A204.1 (cell line): Measurements from ENCODE around the gene MRPL51.
"Not testable (repeated sequence)": the region's sequence is repeated elsewhere in the genome, so short reads cannot be mapped to it uniquely, and the experiment has no call there.

Source experiments
- FAIRE-seq: peaks from 2 replicates; lab custom pipeline; 2012; peaks lifted over from hg19 to GRCh38; lab: Jason Lieb, UNC

MRPL51 gene

DNA sequence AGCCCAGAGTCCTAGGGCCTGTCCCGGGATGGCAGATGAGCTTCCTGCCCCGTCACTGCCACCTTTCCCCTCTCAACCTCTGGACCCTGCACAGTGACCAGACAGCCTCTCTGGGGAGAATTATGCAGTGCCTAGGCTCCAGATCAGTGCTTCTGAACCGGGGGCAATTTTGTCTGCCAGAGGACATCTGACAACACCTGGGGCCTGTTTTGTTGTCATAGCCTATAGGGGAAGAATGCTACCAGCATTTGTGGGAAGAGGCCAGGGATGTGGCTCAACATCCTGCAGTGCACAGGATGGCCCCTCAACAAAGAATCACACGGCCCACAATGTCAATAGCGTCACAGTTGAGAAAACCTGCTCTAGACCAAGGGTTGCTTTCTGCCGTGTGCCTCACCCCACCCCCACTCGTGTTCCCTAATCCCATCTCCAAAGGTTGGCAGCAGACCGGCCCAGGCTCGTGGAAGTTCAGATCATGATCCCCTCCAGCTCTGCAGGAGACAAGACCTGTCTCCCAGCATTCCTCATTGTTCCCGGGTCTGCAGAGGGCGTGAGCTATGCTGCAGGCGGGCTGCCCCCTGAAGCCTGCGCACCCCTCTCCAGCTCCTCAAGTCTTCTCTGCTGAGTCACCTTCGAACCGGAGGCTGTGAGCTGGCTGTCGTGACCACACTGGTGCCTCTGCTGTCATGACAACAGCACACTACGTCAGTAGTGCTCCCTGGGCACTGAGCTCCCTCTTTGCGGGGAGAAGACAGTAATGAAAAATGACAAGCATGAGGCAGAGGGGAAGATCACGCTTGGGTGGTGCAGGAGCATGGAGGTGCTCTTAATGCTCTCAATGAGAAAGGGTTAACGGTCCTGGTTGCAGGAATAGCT lies 39.2 kb upstream of the MRPL51 start:
- FAIRE-seq, result no peak

DNA sequence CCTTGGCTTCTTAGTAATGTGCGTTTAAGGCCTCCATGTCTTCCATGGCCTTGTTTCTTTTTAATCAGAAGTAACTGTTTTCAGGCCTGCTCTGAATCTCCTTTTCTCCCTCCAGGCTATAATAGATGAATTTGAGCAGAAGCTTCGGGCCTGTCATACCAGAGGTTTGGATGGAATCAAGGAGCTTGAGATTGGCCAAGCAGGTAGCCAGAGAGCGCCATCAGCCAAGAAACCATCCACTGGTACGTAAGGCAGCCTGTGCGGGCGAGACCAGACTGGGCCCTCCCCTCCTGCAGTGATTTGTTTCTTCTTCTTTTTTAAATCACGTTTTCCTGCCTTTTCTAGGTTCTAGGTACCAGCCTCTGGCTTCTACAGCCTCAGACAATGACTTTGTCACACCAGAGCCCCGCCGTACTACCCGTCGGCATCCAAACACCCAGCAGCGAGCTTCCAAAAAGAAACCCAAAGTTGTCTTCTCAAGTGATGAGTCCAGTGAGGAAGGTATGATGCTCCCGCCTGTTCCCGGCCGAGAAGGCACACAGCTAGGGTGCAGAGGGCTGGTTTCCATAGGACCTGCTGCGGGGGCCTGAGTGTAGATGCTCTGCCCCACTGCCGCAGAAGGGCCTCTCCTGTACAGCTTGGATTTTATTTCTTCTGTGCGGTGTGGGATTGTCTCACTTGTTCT lies 37.7 kb upstream of the MRPL51 start:
- no peak for FAIRE-seq

DNA sequence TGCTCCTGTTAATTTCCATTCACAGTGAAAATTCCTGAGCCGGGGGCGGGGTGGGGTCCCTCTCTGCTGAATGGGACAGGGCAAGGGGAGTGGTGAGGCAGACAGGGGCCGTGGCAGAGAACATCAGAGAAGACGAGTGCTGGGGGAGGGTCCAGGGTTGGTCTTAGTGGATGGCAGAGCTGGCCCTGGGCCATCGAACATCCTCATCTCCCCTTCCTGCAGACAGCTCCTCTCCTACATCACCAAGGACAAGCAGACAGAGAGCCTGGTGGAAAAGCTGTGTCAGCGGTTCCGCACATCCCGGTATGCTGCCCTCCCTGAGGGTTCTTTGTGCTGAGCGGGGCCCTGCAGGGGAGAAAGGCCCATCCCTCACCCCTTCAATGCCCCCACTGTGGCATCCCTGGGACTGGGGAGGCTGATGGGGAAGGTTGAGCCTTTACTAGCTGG lies 36.3 kb upstream of the MRPL51 start:
- FAIRE-seq, result no peak

DNA sequence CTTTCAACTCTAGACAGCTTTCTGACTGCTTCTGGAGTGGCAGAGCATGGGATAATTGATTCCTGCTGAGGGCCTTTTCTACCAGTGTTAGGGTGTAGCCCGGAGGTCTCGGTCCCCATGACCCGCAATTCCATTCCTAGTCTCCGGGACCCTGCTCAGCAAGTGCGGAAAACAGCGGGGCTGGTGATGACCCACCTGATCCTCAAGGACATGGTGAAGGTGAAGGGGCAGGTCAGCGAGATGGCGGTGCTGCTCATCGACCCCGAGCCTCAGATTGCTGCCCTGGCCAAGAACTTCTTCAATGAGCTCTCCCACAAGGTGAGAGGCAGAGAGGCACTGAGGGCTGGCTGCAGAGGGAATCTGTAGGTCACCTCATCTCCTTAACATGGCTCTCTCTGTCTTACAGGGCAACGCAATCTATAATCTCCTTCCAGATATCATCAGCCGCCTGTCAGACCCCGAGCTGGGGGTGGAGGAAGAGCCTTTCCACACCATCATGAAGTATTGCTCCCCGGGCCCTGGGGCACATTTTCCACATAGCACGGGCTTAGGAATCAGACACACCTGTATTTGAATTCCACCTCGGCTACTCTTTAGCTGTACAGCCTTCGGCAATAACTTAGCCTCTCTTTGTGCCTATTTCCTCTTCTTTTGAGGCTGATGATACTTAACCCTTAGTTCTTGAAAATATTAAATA lies 35.6 kb upstream of the MRPL51 start:
- no peak for FAIRE-seq

DNA sequence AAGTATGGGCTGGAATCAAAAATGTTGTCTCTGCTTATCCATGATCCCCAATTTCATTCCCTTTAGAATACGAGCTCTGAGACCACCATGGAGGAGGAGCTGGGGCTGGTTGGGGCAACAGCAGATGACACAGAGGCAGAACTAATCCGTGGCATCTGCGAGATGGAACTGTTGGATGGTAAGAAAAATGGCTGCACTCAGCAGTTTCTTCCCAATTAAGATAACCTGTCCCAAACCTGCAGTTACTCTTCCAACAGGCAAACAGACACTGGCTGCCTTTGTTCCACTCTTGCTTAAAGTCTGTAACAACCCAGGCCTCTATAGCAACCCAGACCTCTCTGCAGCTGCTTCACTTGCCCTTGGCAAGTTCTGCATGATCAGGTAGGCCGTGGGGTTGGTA lies 34.6 kb upstream of the MRPL51 start:
- FAIRE-seq, result no peak

DNA sequence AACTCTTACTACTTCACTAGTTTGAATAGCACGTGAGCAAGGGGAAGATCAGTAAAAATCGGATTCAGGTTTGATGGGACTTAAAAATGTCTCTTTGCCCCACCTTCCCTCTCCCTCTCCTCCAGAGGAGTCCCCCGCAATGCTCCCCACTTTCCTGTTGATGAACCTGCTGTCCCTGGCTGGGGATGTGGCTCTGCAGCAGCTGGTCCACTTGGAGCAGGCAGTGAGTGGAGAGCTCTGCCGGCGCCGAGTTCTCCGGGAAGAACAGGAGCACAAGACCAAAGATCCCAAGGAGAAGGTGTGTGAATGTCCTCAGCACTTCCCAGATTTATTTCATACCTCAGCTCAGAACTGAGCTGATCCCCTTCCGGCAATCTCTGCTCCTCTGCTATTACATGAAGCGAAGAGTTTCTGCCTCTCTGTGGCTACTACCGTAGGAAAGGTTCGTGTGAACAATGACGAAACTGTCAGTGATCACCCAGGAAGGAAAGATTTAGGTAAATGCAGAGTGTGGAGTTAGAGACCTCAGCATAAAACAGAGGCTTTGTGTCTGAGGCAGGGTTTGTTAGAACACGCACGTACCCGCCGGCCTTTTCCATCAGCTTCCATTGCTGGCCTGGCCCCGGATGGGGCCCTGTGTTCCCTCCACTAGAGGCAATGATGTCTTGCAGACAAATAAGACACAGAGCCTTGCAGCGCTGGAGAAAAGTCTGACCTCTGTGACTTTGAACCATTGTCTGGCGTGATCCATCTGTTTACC lies 33.9 kb upstream of the MRPL51 start:
- no peak for FAIRE-seq

DNA sequence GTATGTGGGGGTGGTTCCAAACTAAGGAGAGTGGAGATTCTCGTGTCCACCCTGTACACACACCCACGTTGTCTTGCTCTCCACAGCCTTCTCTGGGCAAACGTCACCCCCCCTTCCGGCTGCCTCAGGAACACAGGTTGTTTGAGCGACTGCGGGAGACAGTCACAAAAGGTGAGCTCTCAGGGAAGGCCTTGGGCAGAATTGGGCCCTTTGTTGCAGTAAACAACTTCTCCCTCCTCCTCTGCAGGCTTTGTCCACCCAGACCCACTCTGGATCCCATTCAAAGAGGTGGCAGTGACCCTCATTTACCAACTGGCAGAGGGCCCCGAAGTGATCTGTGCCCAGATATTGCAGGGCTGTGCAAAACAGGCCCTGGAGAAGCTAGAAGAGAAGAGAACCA lies 33.1 kb upstream of the MRPL51 start:
- FAIRE-seq, result no peak

DNA sequence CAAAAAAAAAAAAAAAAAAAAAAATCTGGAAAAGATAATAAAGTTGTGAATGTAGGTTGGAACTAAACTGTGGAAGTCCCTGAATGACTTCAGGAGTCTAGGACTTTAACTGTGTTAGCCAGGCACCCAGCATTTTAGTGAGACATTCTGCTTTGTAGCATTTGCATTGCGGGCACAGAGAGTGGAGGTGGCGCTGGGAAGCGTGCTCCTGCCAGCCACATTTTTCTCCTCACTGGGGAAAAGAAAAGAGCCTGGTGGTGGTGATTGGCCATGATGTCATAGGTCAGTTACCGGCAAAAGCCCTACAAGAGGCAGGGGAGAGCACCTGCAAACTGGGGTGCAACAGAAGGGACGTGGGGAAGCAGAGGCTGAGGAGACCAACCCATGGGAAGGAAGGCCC lies 31.6 kb upstream of the MRPL51 start:
- no peak for FAIRE-seq

DNA sequence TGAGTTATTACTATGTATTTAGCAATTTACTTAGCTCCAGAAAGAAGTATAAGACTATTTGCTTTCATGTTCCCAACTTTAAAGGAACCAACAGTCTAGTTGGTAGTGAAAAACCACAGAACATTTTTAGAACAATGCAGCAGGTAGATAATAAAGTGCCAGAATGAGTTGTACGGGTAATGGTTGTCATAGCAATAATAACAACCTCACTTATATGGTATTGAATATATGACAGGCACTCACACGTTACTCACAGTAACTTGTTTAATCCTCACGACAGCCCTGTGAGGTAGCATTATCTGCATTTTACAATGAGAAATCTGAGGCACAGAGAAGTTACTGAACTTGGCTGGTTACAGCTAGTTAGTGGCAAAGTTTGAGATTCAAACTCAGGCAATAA lies 30.6 kb upstream of the MRPL51 start:
- no peak for FAIRE-seq

DNA sequence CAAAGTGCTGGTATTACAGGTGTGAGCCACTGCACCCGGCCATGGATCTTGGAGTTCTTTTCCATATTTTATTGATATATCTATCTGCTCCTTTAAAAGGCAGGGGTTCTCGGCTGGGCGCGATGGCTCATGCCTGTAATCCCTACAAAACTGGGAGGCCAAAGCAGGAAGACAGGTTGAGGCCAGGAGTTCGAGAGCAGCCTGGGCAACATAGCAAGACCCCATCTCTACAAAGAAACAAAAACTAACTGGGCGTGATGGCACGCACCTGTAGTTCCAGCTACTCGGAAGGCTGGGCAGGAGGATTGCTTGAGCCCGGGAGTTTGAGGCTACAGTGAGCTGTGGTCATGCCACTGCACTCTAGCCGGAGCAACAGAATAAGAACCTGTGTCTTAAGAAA lies 29.1 kb upstream of the MRPL51 start:
- FAIRE-seq, result no peak

DNA sequence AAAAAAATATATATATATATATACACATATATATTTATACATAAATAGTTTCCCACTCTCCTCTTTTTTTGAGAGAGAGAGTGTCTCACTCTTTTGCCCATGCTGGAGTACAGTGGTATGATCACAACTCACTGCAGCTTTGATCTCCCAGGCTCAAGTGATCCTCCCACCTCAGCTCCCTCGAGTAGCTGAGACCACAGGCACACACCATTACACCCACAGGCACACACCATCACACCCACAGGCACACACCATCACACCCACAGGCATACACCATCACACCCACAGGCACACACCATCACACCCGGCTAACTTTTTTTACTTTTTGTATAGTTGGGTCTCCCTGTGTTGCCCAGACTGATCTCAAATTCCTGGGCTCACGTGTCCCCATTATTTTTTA lies 27.1 kb upstream of the MRPL51 start:
- FAIRE-seq, result no peak

DNA sequence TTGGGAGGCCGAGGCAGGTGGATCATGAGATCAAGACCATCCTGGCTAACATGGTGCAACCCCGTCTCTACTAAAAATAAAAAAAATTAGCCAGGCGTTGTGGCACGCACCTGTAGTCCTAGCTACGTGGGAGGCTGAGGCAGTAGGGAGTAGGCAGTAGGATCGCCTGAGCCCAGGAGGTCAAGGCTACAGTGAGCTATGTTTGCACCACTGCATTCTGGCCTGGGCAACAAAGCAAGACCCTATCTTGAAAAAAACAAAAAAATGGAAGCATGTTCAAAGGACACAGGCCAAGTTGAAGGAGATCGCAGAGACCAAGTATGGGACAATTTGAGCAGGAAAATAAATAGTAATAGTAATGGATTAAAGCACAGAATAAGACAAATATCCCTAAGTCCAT lies 15.0 kb upstream of the MRPL51 start:
- FAIRE-seq, result no peak

DNA sequence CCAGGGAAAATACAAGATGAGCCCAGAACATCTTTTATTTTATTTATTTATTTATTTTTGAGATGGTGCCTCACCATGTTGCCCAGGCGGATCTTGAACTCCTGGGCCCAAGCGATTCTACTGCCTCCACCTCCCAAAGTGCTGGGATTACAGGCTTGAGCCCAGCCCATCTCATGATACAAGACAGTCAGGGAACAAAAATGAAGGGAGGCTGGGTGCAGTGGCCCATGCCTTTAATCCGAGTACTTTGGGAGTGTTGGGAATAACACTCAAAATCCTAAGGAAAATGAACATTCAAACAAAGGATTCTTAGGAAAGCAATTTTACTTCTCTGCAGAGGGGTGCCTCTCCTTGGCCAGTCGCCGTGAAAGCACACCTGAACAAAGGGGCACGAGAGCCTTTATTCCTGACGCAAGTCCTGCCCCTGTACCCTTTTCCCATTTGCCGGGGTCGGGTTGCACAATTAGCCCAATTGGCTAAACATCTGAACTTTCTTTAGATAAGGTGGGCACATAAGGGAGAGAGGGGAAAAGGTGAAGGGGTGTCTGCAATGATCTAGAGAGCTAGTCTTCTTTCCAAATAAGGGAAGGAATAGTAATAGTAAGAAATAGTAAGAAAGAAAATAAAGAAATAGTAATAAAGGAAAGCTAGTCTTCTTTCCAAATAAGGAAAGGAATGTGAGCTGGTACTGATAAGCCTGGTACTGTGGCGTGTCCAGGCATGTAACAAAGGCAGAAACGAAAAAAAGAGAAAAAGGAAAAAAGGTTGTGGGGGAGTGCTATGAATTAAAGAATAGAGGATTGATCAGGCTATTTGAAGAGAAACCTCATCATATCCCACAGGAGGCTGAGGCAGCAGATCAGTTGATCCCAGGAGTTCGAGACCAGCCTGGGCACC lies 14.3 kb upstream of the MRPL51 start:
- no peak for FAIRE-seq

DNA sequence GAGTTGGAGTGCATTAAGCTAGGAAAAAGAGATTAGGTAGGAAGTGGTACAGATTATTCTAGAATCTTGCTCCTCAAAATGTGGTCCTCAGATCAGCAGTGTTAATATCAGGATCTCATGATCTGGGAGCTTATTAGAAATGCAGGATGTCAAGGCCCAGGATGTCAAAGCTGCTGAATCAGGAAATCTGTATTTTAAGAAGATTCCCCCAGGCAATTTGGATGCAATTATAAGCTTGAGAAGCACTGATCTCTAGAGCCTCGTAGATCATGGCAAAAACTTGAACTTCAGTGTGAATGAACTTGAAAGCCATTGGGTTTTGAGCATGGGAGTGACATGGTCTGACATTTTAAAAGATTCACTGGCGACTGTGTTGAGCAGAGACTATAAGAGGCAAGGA lies 7.4 kb upstream of the MRPL51 start:
- FAIRE-seq, result no peak

DNA sequence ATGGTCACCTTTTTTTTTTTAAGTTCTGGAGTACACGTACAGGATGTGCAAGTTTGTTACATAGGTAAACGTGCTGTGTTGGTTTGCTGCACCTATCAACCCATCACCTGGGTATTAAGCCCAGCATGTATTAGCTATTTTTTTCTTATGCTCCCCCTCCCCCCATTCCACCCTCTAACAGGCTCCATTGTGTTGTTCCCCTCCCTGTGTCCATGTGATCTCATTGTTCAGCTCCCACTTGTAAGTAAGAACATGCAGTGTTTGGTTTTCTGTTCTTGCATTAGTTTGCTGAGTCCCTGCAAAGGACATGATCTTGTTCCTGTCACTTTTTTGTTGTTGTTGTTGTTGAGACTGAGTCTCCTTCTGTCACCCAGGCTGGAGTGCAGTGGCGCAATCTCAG lies 4.2 kb upstream of the MRPL51 start:
- not testable (repeated sequence) for FAIRE-seq

DNA sequence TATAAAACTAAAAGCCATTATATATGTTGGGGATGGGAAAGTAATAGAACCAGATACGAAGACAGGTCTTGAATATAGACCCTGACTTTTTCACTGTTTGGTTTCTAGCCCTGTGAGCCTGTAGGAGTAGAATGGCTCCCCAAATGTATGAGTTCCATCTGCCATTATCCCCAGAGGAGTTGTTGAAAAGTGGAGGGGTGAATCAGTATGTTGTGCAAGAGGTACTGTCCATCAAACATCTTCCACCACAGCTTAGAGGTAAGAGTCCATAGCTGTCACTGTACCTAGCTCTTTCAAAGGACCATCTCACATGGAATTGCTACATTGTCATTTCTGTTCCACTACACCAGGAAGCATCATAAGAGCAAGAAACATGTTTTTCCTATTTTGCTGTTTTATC lies 1.9 kb upstream of the MRPL51 start:
- no peak for FAIRE-seq

DNA sequence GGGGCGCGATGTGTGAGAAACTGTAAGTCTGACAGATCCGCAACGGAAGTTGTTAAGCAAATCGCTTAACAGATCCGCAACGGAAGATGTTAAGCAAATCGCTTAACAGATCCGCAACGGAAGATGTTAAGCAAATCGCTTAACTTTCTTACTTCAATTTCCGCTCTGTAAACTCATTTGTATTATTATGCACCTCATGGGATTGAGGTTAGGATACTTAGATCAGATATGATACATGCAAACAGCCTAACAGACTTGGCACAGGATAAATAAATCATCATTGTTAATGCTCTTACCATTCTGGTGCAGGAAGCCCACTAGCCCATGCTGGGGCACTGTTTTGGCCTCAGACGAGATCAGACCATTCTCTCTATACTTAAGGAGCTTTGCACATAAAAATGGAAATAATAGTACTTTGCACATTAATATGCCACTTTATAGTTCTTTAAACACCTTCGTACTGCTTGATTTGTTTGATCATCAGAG lies 1.2 kb upstream of the MRPL51 start:
- peak; percentile 43 for FAIRE-seq

DNA sequence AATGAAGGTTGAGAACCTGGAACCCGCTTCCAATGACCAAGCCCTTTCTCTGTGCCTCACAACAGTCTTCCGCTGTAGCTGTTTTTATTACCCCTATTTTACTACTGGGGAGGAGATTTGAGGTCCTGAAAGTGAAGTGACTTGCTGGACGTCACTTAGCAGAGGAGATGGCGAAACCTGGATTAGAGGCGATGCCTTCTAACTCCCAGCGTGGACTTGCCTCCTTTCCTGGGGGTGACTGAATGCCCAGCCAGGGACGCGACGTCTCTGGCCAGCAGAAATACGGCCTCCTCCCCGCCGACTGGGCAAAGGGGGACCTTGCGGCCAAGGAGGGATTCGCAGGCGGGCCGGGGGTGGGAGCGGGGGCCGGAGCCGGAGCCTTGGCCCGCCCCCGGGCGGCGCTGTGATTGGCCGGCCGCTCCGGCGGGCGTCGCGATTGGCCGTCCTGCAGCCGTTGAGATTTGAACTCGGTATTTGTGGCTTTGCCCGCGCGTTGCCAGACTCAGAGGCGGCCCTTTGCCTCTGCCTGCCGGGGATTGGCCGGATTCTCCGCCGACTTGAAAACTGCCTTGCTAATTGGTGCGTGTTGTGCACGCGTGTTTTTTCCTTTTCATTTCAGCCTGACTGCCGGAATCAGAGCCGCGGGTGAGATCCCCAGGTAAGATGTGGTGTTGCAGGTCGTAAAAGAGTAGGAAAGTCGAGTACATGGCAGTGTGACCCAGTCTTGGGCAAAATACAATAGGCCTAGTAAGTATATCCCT lies 615 bp upstream of the MRPL51 start, which contains the start of gene NCAPD2:
Gene NCAPD2, plus strand, starts transcription at position 606 of the 761 bp plus-strand sequence. CDS start 997 bp downstream, outside the sequence.
- FAIRE-seq, result peak; percentile 43

DNA sequence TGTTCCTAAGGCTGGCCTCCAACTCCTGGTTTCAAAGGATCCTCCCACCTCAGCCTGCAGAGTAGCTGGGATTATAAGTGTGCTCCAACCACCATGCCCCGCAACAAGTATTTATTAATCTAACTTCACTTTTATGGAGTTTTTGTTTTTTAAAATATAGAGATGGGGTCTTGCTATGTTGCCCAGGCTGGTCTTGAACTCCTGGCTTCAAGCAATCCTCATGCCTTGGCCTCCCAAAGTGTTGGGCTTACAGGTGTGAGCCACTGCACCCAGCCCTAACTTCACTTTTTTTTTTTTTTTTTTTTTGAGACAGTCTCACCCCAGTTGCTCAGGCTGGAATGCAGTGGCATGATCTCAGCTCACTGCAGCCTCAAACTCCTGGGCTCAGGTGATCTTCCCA lies 2.4 kb downstream of the MRPL51 start:
- not testable (repeated sequence) for FAIRE-seq

DNA sequence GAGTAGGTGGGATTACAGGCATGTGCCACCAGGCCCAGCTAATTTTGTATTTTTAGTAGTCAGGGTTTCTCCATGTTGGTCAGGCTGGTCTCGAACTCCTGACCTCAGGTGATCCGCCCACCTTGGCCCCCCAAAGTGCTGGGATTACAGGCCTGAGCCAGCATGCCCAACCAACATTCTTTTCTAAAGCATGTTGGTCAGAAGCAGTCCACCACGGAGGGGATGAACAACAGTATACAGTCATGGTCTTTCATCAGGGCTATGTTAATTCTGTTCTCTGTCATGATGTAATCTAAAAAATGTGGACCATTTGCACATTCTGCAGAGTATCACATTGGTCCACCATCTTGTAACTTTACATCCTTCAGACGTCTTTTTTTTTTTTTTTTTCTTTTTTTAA lies 3.6 kb downstream of the MRPL51 start:
- FAIRE-seq, result no peak
